NCI-H524 treated with DMSO at 0.1 percent for 48 hours (cell line): ENCODE data around the gene NTRK3.

ENCODE experiments used
- DNase-seq: peaks from one replicate; lab custom pipeline; 2025; lab: John Stamatoyannopoulos, UW

NTRK3 gene

GRCh38 chr15:88179562-88179961, 77.0 kb downstream of the NTRK3 start:
- DNase-seq, result no peak

GRCh38 chr15:88178631-88179030, 77.9 kb downstream of the NTRK3 start:
- DNase-seq, result no peak

- DNase-seq, result no peak
Measured at GRCh38 chr15:88177451-88177850, 79.1 kb downstream of the NTRK3 start.

- peak; percentile 93 for DNase-seq
Measured at GRCh38 chr15:88174571-88174970, 82.0 kb downstream of the NTRK3 start.

GRCh38 chr15:88166082-88166993, 90.2 kb downstream of the NTRK3 start:
- DNase-seq, result no peak

GRCh38 chr15:88161636-88162035, 94.9 kb downstream of the NTRK3 start:
- DNase-seq, result no peak

- no peak for DNase-seq
Measured at GRCh38 chr15:88155310-88155709, 101.2 kb downstream of the NTRK3 start.

GRCh38 chr15:88152672-88153071, 103.9 kb downstream of the NTRK3 start:
- DNase-seq, result no peak

- DNase-seq, result no peak
Measured at GRCh38 chr15:88147760-88148159, 108.8 kb downstream of the NTRK3 start.

GRCh38 chr15:88144921-88145653, 111.5 kb downstream of the NTRK3 start:
- no peak for DNase-seq

GRCh38 chr15:88142121-88142520, 114.4 kb downstream of the NTRK3 start:
- no peak for DNase-seq

- DNase-seq, result no peak
Measured at GRCh38 chr15:88141269-88141889, 115.2 kb downstream of the NTRK3 start.

- no peak for DNase-seq
Measured at GRCh38 chr15:88140398-88140797, 116.1 kb downstream of the NTRK3 start.

GRCh38 chr15:88139936-88140335, 116.6 kb downstream of the NTRK3 start:
- no peak for DNase-seq

- no peak for DNase-seq
Measured at GRCh38 chr15:88133795-88134194, 122.7 kb downstream of the NTRK3 start.

- DNase-seq, result no peak
Measured at GRCh38 chr15:88132499-88132898, 124.0 kb downstream of the NTRK3 start.

GRCh38 chr15:88131937-88132336, 124.6 kb downstream of the NTRK3 start:
- no peak for DNase-seq

- peak; percentile 34 for DNase-seq
Measured at GRCh38 chr15:88127432-88127790, 129.1 kb downstream of the NTRK3 start.

- no peak for DNase-seq
Measured at GRCh38 chr15:88126695-88127431, 129.7 kb downstream of the NTRK3 start.

GRCh38 chr15:88125576-88125975, 131.0 kb downstream of the NTRK3 start:
- no peak for DNase-seq

GRCh38 chr15:88124199-88124598, 132.3 kb downstream of the NTRK3 start:
- DNase-seq, result no peak

GRCh38 chr15:88121968-88122530, 134.5 kb downstream of the NTRK3 start:
- DNase-seq, result no peak
